GM19099 (cell line): ENCODE results near the gene ETV1.

Source experiments
- POLR2A ChIP-seq: IDR thresholded peaks from 3 replicates; pipeline ENCODE4 v1.6.1; 2011; ENCODE audit warnings: low read depth; ENCODE audit not compliant: insufficient read length; ENCODE audit errors: extremely low read depth

Gene ETV1

DNA sequence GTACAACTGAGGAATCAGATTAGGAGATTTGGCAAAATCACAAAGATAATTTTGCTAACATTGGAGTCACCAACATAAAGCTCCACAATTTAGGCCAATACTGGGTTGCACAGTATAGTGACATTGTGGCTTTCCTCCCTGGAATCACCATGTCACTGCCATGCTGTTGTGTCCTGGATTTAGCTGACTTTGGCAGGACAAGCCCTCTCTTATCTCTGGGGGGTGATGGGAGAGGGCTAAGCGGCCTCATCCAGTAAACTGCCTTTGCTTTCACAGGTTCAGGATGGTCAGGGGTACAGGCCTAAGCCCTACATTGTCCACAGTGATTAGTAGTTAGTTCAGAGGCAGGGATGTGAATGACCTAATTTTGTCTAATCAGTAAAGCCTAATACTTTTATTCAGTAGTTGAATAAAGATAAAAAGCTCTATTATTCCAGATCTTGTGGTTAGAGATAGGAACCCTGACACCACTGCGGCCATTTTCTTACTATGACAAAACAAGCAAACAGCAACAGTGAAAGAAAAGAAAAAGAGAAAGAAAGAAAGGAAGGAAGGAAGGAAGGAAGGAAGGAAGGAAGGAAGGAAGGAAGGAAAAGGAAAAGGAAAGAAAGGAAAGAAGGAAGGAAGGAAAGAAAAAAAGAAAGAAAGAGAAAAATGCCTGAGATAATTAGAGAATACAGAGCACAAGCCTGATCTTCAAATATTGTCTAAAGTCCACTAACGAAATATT is 140.1 kb downstream of the ETV1 start:
- no peak for TF ChIP-seq POLR2A

DNA sequence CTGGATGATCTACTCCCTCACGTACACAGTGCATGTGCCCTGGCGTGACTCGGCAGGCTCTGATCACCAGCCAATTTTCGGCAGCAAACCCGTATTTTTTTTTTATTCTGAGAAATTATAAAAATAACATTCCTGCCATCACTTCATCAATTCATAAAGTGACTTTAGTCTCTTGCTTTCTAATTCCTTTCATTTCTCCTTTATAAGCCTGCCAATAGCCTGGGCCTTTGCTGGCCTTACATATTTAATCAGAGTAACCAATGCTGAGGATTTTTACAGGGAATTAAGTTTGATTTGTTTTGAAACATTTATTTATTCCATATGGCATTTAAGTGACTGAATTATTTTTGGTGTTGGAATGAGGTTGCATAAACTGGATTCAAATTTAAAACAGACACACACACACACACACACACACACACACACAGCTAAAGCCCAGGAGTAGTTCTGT is 140.8 kb downstream of the ETV1 start:
- no peak for TF ChIP-seq POLR2A

DNA sequence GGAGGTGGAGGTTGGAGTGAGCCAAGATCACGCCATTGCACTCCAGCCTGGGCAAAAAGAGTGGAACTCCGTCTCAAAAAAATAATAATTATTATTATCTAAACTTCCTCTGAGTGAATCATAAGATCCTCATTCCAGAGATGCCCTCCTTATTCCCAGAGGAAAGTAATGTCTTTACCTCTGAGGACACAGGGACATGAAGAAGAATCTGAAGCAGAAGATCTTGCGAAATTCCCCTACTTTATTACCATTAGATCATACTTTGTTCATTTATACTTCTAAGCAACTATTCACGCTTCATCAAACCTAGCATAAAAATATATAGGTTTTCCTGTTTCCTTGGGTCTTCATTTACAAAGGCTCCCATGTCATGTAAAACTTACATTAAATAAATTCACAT is 143.1 kb downstream of the ETV1 start:
- no peak for TF ChIP-seq POLR2A

DNA sequence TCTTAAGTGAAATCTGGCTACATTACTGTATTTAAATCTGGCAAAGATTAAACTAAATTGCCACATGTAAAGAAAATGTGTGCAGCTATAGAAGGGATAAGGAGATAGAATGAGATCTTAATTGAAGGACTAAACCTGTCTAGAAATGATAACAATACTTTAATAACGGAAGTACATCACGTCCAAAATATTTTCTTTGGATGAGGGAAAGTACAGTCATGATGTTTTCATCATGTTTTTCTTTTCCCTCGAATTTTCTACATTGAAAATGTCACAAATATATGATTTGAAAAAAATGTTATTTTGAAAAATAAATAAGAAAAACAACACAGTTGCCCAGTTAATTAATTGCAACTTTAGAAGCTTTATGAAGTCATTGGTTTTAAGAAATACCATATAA is 143.9 kb downstream of the ETV1 start:
- TF ChIP-seq POLR2A, result no peak

DNA sequence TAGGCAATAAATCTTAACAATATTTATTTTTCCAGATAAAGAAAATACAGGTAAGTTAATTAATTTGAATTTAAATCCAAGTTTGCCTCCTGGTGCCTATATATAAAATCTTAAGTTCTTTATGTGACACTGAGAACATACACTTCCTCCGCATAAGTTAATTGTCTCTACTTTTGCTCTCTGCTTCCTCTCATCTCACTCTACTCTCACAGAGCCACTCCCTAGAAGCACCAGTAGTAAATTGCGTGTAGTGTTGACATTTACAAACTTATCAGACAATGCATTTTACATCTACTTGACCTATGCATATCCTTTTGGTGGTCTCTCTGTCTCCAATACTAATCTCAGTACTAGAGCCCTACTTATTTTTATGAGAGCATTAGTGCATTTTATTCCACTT is 144.5 kb downstream of the ETV1 start:
- no peak for TF ChIP-seq POLR2A

DNA sequence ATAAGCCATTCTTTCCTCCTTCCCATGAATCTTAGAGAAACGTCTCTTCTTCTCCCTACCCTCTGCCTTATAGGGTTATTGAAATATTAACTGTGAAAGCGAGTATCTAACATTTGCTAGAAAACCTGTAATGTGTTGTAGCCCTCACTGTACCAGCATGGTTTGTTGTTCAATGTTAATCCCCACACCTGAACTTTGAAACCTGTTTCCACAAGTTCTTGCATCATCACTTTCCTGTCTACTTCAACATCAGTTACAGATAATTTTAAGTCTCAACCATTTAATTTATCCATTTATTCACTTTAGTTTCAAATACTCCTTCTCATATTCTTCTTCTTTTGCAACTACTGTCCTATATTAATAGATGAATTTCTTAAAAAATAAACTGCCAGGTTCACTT is 148.2 kb downstream of the ETV1 start:
- TF ChIP-seq POLR2A, result no peak
